ENCODE measurements around the gene UBTF. TPM values are rescaled to one million over a fixed set of nuclear protein-coding genes. Genes with fewer than 3 reads are reported as not detected.

UBTF gene
- total RNA-seq, 1 donor from 2014 or later = 85.4 TPM

DNA sequence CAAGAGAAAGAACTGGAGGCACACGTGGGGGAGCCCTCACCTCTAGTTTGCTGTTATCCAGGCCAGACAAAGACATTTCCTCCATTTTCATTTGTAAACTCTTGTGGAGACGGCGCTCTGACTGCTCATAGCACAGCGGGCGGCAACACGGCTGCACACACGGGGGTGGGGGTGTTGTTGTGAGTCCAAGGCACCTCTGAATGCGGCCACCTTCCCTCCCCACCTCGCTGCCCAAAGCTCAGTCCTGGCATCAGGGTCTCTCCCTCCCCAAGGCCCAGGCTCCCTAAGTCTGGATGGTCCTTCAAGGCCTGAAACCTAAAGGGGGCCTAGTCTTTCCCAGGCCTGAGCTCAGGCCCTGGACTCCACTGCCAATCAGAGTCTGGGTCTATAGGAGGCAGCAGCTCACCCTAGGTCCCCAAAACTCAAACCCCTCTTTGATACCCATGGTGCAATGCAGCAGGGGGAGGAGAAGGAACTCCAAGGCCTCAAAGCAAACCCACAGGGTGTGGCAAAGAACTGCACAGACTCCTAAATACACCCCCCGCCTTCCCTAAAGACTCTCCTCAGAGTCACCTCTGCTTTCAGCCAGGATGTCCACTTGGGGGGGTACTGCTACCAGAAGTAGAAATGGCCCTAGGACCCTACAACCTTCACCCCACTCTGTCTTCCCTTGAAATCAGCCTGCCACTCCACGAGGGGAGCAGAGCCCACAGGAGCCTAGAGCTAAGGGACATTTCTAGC lies 21.3 kb downstream of the UBTF start:
- DNase-seq = peak; percentile 60

DNA sequence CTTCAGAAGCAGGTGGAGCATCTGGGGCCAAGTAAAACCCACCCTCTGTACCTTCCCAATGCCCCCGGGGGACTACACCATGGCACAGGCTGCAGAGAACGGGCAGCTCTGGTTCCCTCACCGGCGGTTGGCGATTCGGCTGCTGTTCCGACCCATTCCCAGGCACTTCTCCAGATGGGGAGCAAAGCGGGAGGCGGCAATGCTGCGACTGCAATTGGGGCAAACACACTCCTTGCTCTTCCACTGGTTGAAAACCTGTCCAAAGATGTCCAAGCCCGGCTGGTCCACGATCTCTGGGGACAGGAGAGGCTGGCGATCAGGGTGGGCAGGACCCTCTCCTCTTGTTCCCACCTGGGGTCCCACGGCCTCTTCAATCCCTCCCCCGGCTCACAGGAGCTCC lies 22.4 kb downstream of the UBTF start:
- no peak for DNase-seq

DNA sequence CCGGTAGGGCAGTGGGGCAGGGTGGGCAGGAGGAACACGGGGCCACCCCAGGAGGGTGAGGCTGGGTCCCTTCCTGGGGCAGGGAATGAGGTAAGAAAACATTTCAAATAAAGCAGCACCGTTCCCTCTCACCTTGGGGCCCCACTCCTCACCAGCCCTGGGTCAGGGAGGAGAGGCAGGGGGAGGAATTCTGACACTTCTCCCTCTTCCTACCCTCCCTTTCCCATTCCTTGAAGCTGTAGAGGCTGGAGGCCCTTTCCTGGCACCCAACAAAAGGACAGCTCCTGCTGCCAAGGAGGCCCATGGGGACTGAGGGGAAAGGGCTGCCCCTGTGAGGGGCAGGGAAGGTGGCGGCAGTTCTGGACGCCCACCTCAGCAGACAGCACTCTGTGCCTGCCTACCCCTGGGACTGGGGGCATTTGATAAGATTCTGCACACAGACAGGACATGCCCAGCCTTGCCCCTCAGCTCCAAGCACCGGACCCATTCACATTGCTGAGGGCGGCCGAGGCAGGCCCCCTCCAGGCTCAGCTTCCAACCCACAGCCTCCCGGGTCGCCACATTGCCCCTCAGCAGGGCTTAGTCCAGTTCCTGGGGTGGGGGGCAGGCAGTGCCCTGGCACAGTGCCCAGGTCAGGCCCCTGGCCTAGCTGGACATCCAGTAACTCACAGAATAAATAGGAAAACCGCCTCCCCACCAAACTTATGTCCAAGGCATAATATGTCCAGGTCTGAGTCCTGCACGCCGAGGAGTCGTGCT lies 26.0 kb downstream of the UBTF start:
- DNase-seq = no peak

GRCh38 chr17:44192750-44193149 lies 26.7 kb downstream of the UBTF start:
- DNase-seq = no peak

DNA sequence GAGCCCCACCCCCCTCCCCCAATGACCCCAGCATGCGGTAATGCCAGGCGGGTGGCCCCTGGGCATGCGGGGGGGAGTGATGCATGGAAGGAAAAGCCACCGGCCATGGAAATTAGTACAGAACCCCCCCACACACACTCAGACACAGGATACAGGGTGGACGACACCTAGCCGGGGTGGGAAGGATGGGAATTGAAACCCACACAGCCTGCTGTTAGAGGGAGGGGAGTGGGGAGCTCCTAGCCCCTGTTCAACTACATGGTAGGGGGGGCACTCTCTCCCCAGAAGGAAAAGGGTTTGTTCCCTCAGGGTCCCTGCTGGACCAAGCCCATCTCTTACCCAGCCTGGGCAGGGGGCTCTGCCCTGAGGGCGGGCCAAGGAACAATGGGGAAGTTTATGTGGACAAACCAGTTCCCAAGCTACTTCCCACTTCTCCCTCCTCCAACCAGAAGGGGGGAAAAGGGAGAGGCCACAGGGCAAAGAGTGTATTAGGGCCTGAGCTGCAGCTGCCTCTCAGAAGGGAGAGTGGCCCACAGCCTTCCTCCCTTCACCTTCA lies 27.5 kb downstream of the UBTF start:
- no peak for DNase-seq

- DNase-seq = peak; percentile 88
Observed at GRCh38 chr17:44191369-44191768, 28.1 kb downstream of the UBTF start.

- DNase-seq = peak; percentile 55
Observed at GRCh38 chr17:44190481-44190880, 29.0 kb downstream of the UBTF start.

- DNase-seq = no peak
Observed at GRCh38 chr17:44188576-44189403, 30.7 kb downstream of the UBTF start.

- DNase-seq = no peak
Observed at GRCh38 chr17:44187131-44187899, 32.2 kb downstream of the UBTF start.

- peak; percentile 100 for DNase-seq
Observed at GRCh38 chr17:44186307-44187130, 33.0 kb downstream of the UBTF start, which contains the start of gene TMUB2. Gene TMUB2, plus strand, starts transcription at chr17:44186972. Its CDS starts 737 bp downstream, at chr17:44187709.

DNA sequence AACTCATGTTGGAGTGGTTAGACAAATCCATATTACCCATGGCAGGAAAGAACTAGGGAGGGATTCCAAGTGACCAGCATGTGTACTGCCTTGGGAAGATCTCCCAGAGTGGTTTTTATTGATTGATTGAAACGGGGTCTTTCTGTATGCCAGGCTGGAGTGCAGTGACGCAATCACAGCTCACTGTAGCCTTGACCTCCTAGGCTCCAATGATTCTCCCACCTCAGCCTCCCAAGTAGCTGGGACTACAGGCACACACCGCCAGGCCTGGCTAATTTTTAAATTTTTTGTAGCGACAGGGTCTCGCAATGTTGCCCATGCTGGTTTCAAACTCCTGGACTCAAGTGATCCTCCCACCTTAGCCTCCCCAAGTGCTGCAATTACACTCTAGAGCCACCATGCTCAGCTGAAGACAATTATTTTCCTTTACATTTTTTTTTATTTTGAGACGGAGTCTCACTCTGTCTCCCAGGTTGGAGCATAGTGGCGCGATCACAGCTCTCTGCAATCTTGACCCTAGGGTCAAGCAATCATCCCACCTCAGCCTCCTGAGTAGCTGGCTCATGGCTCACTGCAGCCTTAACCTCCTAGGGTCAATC lies 35.2 kb downstream of the UBTF start:
- DNase-seq = no peak

DNA sequence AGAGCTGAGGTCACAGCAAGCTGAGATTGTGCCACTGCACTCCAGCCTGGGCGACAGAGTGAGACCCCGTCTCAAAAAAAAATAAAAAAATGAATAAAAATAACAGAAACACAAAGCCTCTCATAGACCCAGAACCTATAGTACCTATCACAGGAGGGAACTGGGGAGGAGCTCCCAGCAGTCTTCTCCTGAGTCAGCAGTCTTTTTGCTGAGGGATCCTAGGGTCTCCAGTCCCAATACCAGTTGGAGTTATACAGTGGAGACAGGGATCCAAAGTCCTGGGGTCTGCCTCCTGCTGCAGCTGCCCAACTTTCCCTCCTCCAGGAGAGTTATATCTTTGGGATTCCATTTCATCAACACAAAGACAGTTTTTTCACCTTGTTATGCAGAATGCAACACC lies 36.5 kb downstream of the UBTF start:
- no peak for DNase-seq

GRCh38 chr17:44178133-44178532 lies 41.3 kb downstream of the UBTF start:
- no peak for DNase-seq

GRCh38 chr17:44177640-44178039 lies 41.8 kb downstream of the UBTF start:
- DNase-seq = no peak

DNA sequence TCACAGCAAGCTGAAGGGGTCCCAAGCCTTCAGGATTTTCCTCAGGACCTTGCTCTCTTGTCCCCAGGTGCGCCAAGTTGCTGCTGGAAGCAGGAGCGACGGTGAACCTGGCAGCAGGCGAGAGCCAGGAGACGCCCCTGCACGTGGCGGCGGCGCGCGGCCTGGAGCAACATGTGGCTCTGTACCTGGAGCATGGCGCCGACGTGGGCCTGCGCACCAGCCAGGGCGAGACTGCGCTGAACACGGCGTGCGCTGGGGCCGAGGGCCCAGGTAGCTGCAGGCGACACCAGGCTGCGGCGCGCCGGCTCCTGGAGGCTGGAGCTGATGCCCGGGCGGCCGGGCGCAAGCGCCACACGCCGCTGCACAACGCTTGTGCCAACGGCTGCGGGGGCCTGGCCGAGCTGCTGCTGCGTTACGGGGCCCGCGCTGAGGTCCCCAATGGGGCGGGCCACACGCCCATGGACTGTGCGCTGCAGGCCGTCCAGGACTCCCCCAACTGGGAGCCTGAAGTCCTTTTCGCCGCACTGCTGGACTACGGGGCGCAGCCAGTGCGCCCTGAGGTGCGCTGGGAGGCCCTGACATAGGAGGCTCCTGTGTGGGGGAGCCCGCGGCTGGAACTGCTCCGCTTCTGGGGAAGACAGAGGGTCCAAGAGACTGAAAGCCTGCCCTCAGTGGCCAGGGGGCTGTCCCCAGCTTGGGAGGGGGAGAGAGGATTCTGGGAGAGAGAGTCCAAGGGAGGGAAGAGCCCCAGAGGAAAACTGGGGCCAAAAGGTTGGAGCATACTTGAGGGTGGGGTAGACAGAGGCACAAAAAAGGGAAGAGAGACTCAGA lies 42.6 kb downstream of the UBTF start:
- DNase-seq = no peak

DNA sequence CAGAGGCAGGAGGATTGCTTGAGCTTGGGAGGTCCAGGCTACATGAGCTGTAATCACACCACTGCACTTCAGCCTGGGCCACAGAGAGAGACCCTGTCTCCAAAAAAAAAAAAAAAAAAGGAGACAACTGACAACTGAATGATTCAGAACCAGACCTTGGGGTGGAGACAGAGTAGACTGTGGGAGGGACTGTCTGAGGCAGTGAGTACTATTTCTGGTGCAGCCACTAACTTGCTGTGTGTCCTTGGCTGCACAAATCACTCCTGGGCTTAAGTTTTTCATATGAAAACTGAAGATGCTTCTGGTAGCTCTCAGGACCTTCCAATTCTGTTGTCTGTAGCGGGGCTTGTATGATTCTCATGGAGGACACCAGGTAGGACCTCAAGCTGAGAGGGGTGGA lies 43.2 kb downstream of the UBTF start:
- DNase-seq = no peak

GRCh38 chr17:44174427-44174826 lies 45.0 kb downstream of the UBTF start:
- DNase-seq = no peak

DNA sequence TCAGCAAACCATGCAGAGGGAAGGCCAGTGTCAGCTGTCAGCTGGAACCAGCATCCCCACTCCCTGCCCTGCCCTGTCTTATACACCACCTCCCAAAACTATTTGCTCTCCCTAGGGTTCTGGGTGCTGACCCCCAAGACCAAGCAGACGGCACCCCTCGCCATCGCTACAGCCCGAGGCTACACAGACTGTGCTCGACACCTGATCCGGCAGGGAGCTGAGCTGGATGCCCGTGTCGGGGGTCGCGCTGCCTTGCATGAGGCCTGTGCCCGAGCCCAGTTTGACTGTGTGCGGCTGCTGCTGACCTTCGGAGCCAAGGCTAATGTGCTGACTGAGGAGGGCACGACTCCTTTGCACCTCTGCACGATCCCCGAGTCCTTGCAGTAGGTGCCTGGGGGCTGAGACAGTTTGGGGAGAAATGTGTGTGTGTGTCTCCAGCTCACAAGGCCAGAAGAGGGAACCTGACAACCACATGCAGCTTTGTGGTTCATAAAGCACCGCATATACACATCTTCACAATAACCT lies 47.5 kb downstream of the UBTF start:
- no peak for DNase-seq

Measured in tongue (tissue), 2 donors.